Activated naive CD8-positive, alpha-beta T cell treated with anti-CD3 and anti-CD28 coated beads, Interleukin-2, amount 50 U/mL, for 24 hours (primary cell): ENCODE results near the gene TMPRSS11D.

Source experiments
- ATAC-seq: fragments of 150-1000 bp; cut with Tn5 transposase; one replicate; pipeline ENCODE4 v1.10.0; 2021
- DNase-seq: peaks from one replicate; pipeline ENCODE4 v3.0.0; 2021
- H3K27ac Mint-ChIP-seq: one replicate; pipeline ENCODE4 v1.8.0; 2021; ENCODE audit warnings: mild to moderate bottlenecking, mixed read lengths
- H3K27me3 Mint-ChIP-seq: one replicate; pipeline ENCODE4 v1.8.0; 2021; ENCODE audit warnings: mixed read lengths
- H3K36me3 Mint-ChIP-seq: one replicate; pipeline ENCODE4 v1.8.0; 2021; ENCODE audit warnings: low read depth, mixed read lengths
- H3K4me1 Mint-ChIP-seq: one replicate; pipeline ENCODE4 v1.8.0; 2021; ENCODE audit warnings: mixed read lengths
- H3K4me3 Mint-ChIP-seq: one replicate; pipeline ENCODE4 v1.8.0; 2021; ENCODE audit warnings: mild to moderate bottlenecking, moderate library complexity, mixed read lengths
- H3K9me3 Mint-ChIP-seq: one replicate; pipeline ENCODE4 v1.8.0; 2021; ENCODE audit warnings: mixed read lengths

TMPRSS11D gene

DNA sequence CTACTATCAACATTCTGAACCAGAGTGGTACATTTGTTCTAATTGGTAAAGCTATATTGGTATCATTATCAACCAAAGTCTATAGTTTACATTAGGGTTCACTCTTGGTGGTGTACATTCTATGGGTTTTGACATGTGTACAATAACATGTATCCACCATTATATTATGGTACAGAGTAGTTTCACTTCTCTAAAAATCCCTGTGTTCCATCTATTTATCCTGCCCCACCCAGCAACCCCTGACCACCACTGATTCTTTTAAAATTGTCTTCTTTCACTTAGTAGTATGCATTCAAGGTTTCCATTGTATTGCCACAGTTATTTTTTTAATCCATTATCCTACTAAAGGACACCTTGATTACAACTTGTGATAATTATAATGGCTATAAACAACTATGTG, 15.3 kb upstream of the TMPRSS11D start:
- no peak for DNase-seq
- H3K27ac Mint-ChIP-seq: no peak overlapping the region
- no peak overlapping the region for H3K4me3 Mint-ChIP-seq
- no peaks in the 10 kb centered on the region for H3K36me3 Mint-ChIP-seq
- peaks cover 1% of the 10 kb centered on the region for H3K27me3 Mint-ChIP-seq
- H3K9me3 Mint-ChIP-seq: peaks cover 4% of the 10 kb centered on the region
- peaks cover 8% of the 10 kb centered on the region for H3K4me1 Mint-ChIP-seq
- ATAC-seq: no peak

GRCh38 chr4:67897686-67898085, 13.9 kb upstream of the TMPRSS11D start:
- H3K4me3 Mint-ChIP-seq: no peak overlapping the region

DNA sequence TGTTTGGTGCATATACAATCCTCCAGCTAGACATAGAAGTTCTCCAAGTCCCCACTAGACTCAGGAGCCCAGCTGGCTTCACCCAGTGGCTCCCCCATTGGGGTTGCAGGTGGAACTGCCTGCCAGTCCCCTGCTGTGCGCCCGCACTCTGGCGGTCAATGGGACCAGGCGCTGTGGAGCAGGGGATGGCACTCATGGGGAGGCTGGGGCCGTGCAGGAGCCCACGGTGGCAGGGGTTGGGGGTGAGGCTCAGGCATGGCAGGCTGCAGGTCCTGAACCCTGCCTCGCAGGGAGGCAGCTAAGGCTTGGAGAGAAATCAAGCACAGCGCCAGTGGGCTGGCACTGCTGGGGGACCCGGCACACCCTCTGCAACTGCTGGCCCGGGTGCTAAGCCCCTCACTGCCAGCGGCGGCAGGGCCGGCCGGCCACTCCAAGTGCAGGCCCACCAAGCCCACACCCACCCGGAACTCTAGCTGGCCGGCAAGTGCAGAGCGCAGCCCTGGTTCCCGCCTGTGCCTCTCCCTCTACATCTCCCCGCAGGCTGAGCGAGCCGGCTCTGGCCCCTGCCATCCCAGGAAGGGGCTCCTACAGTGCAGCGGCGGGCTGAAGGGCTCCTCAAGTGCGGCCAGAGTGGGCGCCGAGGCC, 12.7 kb upstream of the TMPRSS11D start:
- peaks cover 8% of the 10 kb centered on the region for H3K4me1 Mint-ChIP-seq

More at GRCh38 chr4:67897686-67898085, 13.9 kb upstream of the TMPRSS11D start:
- Mint-ChIP-seq H3K9me3 (peaks cover 4% of the 10 kb centered on the region), H3K27ac (no peak overlapping the region), H3K27me3 (no peaks in the 10 kb centered on the region), H3K4me1 (peaks cover 8% of the 10 kb centered on the region), H3K36me3 (no peaks in the 10 kb centered on the region)
- DNase-seq (no peak), ATAC-seq (no peak)

GRCh38 chr4:67894659-67895058, 10.9 kb upstream of the TMPRSS11D start:
- Mint-ChIP-seq H3K9me3 (peaks cover 4% of the 10 kb centered on the region), H3K27ac (no peak overlapping the region), H3K27me3 (no peaks in the 10 kb centered on the region), H3K4me3 (no peak overlapping the region), H3K36me3 (no peaks in the 10 kb centered on the region), H3K4me1 (peaks cover 8% of the 10 kb centered on the region)
- no peak for ATAC-seq
- no peak for DNase-seq

More for the DNA sequence above, 12.7 kb upstream of the TMPRSS11D start:
- Mint-ChIP-seq H3K27ac (no peak overlapping the region), H3K9me3 (peaks cover 4% of the 10 kb centered on the region), H3K36me3 (no peaks in the 10 kb centered on the region), H3K4me3 (no peak overlapping the region), H3K27me3 (no peaks in the 10 kb centered on the region)
- ATAC-seq: no peak
- no peak for DNase-seq

DNA sequence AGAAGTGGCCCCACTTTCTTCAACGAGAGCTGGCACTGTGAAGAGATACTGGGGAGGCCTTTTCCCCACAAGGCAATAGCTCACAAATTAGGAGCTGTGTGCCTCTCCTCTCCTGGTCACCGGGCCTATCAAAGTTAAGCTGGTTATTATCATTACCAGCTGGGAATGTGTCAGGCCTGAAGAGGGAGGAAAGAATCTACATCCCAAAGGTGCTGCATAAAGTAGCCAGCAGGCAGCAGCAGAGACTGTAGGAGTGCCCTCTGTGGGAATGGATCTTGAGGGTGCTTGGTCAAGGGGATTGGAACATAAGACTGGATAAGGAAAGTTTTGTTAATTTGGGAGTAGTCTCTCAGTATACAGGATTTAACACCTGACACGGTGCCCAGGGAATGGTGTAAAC, 9.1 kb upstream of the TMPRSS11D start:
- peaks cover 4% of the 10 kb centered on the region for H3K9me3 Mint-ChIP-seq
- H3K27me3 Mint-ChIP-seq: no peaks in the 10 kb centered on the region
- H3K4me3 Mint-ChIP-seq: no peak overlapping the region
- H3K36me3 Mint-ChIP-seq: no peaks in the 10 kb centered on the region
- no peak overlapping the region for H3K27ac Mint-ChIP-seq
- ATAC-seq (no peak), DNase-seq (no peak)
- peaks cover 8% of the 10 kb centered on the region for H3K4me1 Mint-ChIP-seq

GRCh38 chr4:67892253-67892652, 8.5 kb upstream of the TMPRSS11D start:
- H3K4me3 Mint-ChIP-seq: no peak overlapping the region
- no peaks in the 10 kb centered on the region for H3K36me3 Mint-ChIP-seq
- peaks cover 8% of the 10 kb centered on the region for H3K4me1 Mint-ChIP-seq
- no peaks in the 10 kb centered on the region for H3K27me3 Mint-ChIP-seq
- DNase-seq (no peak), ATAC-seq (no peak)
- H3K9me3 Mint-ChIP-seq: peaks cover 4% of the 10 kb centered on the region
- H3K27ac Mint-ChIP-seq: no peak overlapping the region

GRCh38 chr4:67891645-67892044, 7.8 kb upstream of the TMPRSS11D start:
- Mint-ChIP-seq H3K4me1 (peaks cover 8% of the 10 kb centered on the region), H3K27ac (no peak overlapping the region), H3K9me3 (peaks cover 4% of the 10 kb centered on the region), H3K4me3 (no peak overlapping the region), H3K36me3 (no peaks in the 10 kb centered on the region), H3K27me3 (no peaks in the 10 kb centered on the region)
- DNase-seq: no peak
- no peak for ATAC-seq

DNA sequence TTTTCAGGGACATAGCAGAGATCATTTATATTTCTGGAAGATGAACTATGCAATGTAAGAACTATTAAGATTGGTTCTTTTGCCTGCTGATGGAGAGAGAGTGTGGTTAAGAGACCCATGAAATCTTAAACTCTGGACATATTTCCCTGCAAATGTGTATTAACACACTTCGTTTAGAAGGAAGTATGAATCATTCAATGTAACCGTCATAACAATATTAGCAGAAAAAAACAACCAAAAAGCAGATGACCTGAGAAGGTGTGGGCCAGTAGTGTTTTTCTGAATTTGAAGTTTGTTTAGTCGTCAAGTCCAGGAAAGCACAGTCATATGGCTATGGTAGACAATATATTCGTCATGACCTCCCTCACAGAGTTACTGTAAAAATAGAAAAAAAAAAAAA, 2.5 kb upstream of the TMPRSS11D start:
- Mint-ChIP-seq H3K4me3 (no peak overlapping the region), H3K4me1 (no peaks in the 10 kb centered on the region), H3K36me3 (no peaks in the 10 kb centered on the region), H3K27ac (no peak overlapping the region), H3K27me3 (no peaks in the 10 kb centered on the region), H3K9me3 (no peaks in the 10 kb centered on the region)
- ATAC-seq: no peak
- DNase-seq: no peak

DNA sequence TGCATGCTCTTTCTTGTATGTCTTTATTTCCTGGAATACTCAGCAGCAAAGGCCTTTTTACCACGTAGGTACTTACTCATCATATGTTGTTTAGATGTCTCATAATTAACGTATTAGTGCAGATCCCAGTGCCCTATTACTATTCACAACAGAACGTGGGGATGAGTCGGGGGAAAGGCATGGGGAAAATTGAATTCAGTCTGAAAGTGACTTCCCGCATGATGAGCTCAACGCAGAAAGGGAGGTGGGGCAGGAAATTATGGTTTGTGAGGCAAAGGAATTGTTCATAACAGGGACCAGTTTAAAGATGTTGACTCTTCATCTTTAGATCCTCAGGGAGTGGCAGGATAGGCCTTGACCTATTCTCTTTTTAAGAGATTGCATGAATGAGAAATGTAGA, 2.0 kb upstream of the TMPRSS11D start:
- ATAC-seq: no peak
- Mint-ChIP-seq H3K36me3 (no peaks in the 10 kb centered on the region), H3K4me1 (no peaks in the 10 kb centered on the region), H3K27me3 (no peaks in the 10 kb centered on the region), H3K4me3 (no peak overlapping the region), H3K27ac (no peak overlapping the region), H3K9me3 (no peaks in the 10 kb centered on the region)
- DNase-seq: no peak

GRCh38 chr4:67884701-67885100, 899 bp upstream of the TMPRSS11D start:
- H3K27me3 Mint-ChIP-seq: no peaks in the 10 kb centered on the region
- H3K9me3 Mint-ChIP-seq: no peaks in the 10 kb centered on the region
- H3K4me3 Mint-ChIP-seq: no peak overlapping the region
- DNase-seq: no peak
- H3K27ac Mint-ChIP-seq: no peak overlapping the region
- ATAC-seq: no peak
- H3K36me3 Mint-ChIP-seq: no peaks in the 10 kb centered on the region
- H3K4me1 Mint-ChIP-seq: no peaks in the 10 kb centered on the region

DNA sequence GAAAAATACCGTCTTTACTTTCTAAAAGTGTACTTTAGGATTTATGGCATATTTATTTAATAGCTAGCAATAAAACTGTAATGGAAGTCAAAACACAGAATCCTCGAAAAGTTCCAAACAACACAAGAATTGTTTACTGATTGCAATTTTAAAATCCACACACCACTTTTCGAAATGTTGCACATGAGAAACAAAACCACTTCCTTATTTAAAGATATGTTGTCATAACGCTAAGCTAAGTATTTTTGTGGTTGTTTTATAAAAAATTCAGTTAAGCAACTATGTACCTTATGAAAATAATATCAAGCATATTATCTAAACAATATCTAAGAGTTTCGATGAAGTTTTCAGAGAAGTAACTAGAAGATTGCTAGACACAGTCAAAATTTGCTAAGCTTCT, 344 bp downstream of the TMPRSS11D start:
- Mint-ChIP-seq H3K9me3 (no peaks in the 10 kb centered on the region), H3K27ac (no peak overlapping the region), H3K4me3 (no peak overlapping the region), H3K36me3 (no peaks in the 10 kb centered on the region), H3K4me1 (no peaks in the 10 kb centered on the region), H3K27me3 (no peaks in the 10 kb centered on the region)
- ATAC-seq (no peak), DNase-seq (no peak)

- H3K4me1 Mint-ChIP-seq: no peaks in the 10 kb centered on the region
- DNase-seq (no peak), ATAC-seq (no peak)
- no peaks in the 10 kb centered on the region for H3K27me3 Mint-ChIP-seq
- no peak overlapping the region for H3K4me3 Mint-ChIP-seq
- no peaks in the 10 kb centered on the region for H3K9me3 Mint-ChIP-seq
- no peaks in the 10 kb centered on the region for H3K36me3 Mint-ChIP-seq
- H3K27ac Mint-ChIP-seq: no peak overlapping the region
These were observed 2.8 kb downstream of the TMPRSS11D start for GRCh38 chr4:67880866-67881610.

GRCh38 chr4:67879486-67879885, 4.3 kb downstream of the TMPRSS11D start:
- Mint-ChIP-seq H3K4me1 (no peaks in the 10 kb centered on the region), H3K4me3 (no peak overlapping the region), H3K9me3 (no peaks in the 10 kb centered on the region), H3K27me3 (no peaks in the 10 kb centered on the region), H3K36me3 (no peaks in the 10 kb centered on the region), H3K27ac (no peak overlapping the region)
- ATAC-seq: no peak
- DNase-seq: no peak

DNA sequence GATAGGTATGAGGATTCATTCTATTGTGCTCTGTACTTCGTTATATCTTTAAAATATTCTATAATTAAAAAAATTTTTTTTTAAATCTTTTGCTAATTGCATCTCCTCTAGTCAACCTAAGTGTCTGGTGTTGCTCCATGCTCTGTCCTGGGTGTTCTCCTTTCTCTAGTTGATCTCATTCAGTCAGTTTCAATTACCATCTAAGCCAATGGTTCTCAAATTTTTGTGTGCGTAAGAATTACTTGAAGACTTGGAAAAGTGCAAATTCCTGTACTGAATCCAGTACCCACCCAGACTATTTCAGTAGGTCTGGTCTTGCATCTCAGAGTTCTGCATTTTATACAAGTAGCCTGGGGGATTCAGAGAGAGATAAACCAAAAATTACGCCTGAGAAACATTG, 6.7 kb downstream of the TMPRSS11D start:
- ATAC-seq: no peak
- H3K4me1 Mint-ChIP-seq: no peaks in the 10 kb centered on the region
- H3K4me3 Mint-ChIP-seq: no peak overlapping the region
- H3K9me3 Mint-ChIP-seq: no peaks in the 10 kb centered on the region
- H3K36me3 Mint-ChIP-seq: no peaks in the 10 kb centered on the region
- H3K27me3 Mint-ChIP-seq: no peaks in the 10 kb centered on the region
- no peak overlapping the region for H3K27ac Mint-ChIP-seq
- DNase-seq: no peak

- H3K9me3 Mint-ChIP-seq: no peaks in the 10 kb centered on the region
- no peaks in the 10 kb centered on the region for H3K27me3 Mint-ChIP-seq
- no peak overlapping the region for H3K27ac Mint-ChIP-seq
- no peak for DNase-seq
- H3K4me3 Mint-ChIP-seq: no peak overlapping the region
- ATAC-seq: no peak
- H3K36me3 Mint-ChIP-seq: no peaks in the 10 kb centered on the region
- no peaks in the 10 kb centered on the region for H3K4me1 Mint-ChIP-seq
These were observed 8.8 kb downstream of the TMPRSS11D start for GRCh38 chr4:67874986-67875385.
